ENCODE measurements around the gene VAT1L. TPM values are rescaled to one million over a fixed set of nuclear protein-coding genes. Genes with fewer than 3 reads are reported as not detected.

Gene VAT1L
- polyA plus RNA-seq, 1 of the 3 experiments (the other 2 are of a cell fraction): 52.5 TPM

- H3K36me3 ChIP-seq (replicated peaks in 1 of 2; ENCODE audit: control insufficient read depth in 1 of 2, insufficient read depth in 2 of 2, low read length in 1 of 2): peaks cover 0 to 2% of the 10 kb centered on the region in 2 experiments
- peak; percentile 22 for DNase-seq
- no peak overlapping the region for H2AFZ ChIP-seq (ENCODE audit: low read depth)
- ChIA-PET CTCF (interaction anchor here (0.9 to 4.0 kb wide), 5 partner anchors 12 to 277 kb away, joined by 3 to 17 read pairs (median 4); no protein-coding TSS in a partner anchor), POLR2A (no interaction called here)
- no peak overlapping the region for H3K27ac ChIP-seq (ENCODE audit: low read depth in 2 of 2, low read length in 1 of 2)
- no peak overlapping the region for H3K4me2 ChIP-seq
- no peaks in the 10 kb centered on the region for H3K79me2 ChIP-seq (ENCODE audit: insufficient read depth)
- no peak for TF ChIP-seq MEF2A (IDR thresholded peaks at IDR 0.05; ENCODE audit: borderline replicate concordance, low read depth)
- TF ChIP-seq YY1 (IDR thresholded peaks at IDR 0.05; ENCODE audit: low read depth): no peak
- TF ChIP-seq FOXM1 (IDR thresholded peaks at IDR 0.05; ENCODE audit: low read depth): no peak
- no peak for TF ChIP-seq MAX (IDR thresholded peaks at IDR 0.05; ENCODE audit: low read depth)
- TF ChIP-seq TEAD4 (IDR thresholded peaks at IDR 0.05; ENCODE audit: borderline replicate concordance, insufficient read depth): no peak
- TF ChIP-seq MXI1 (IDR thresholded peaks at IDR 0.05; ENCODE audit: low read depth, low read length): no peak
- TF ChIP-seq CTCF (IDR thresholded peaks at IDR 0.05): peak; percentile 38
- TF ChIP-seq SMC3 (IDR thresholded peaks at IDR 0.05; ENCODE audit: low read depth, low read length): peak; percentile 11; the same call in 1 of the 2 replicates
- TF ChIP-seq RAD21 (IDR thresholded peaks at IDR 0.05; ENCODE audit: low read length): peak; percentile 27
- no peak for TF ChIP-seq EZH2phosphoT487 (IDR thresholded peaks at IDR 0.05; ENCODE audit: borderline replicate concordance, low read depth)
- no peak for TF ChIP-seq POLR2AphosphoS5 (IDR thresholded peaks at IDR 0.05; ENCODE audit: low read depth, low read length)
- no peaks in the 10 kb centered on the region for H3K9me2 ChIP-seq
- H3K4me1 ChIP-seq (ENCODE audit: control insufficient read depth in 1 of 2, insufficient read depth in 2 of 2, low read depth in 1 of 2, low read length in 1 of 2): peaks cover 0 to 3% of the 10 kb centered on the region in 2 experiments; a peak in 1 of 4 replicates
- no peaks in the 10 kb centered on the region for H3K9me3 ChIP-seq
- H4K20me1 ChIP-seq (ENCODE audit: insufficient read depth): no peaks in the 10 kb centered on the region
- WGBS (ENCODE audit: low lambda C conversion rate): 73% methylated on average over 2 of the region's 2 CpGs
- no peak overlapping the region for H3K9ac ChIP-seq
- H3F3A ChIP-seq (replicated peaks; ENCODE audit: insufficient read depth): no peaks in the 10 kb centered on the region
- H3K27me3 ChIP-seq (ENCODE audit: insufficient read depth): no peaks in the 10 kb centered on the region
- no peak overlapping the region for H3K4me3 ChIP-seq (ENCODE audit: low read depth in 2 of 2, low read length in 1 of 2)
Measured at GRCh38 chr16:77951788-77952187, 163.4 kb downstream of the VAT1L start.

- CTCF ChIA-PET: interaction anchor here (1.8 kb wide), 1 partner anchor 12 kb away, joined by 3 read pairs; no protein-coding TSS in a partner anchor
- Histone ChIP-seq H2AFZ (ENCODE audit: low read depth) (no peak overlapping the region), H3K9me3 (no peaks in the 10 kb centered on the region), H3K79me2 (ENCODE audit: insufficient read depth) (no peaks in the 10 kb centered on the region), H3K4me2 (no peak overlapping the region), H3K27ac (ENCODE audit: low read depth in 2 of 2, low read length in 1 of 2) (no peak overlapping the region), H3K27me3 (ENCODE audit: insufficient read depth) (no peaks in the 10 kb centered on the region), H3F3A (replicated peaks; ENCODE audit: insufficient read depth) (no peaks in the 10 kb centered on the region), H3K9ac (no peak overlapping the region), H4K20me1 (ENCODE audit: insufficient read depth) (no peaks in the 10 kb centered on the region), H3K4me3 (ENCODE audit: low read depth in 2 of 2, low read length in 1 of 2) (no peak overlapping the region), H3K36me3 (replicated peaks in 1 of 2; ENCODE audit: control insufficient read depth in 1 of 2, insufficient read depth in 2 of 2, low read length in 1 of 2) (peaks cover 0 to 2% of the 10 kb centered on the region in 2 experiments), H3K9me2 (no peaks in the 10 kb centered on the region), H3K4me1 (ENCODE audit: control insufficient read depth in 1 of 2, insufficient read depth in 2 of 2, low read depth in 1 of 2, low read length in 1 of 2) (no peaks in the 10 kb centered on the region)
- no peak for DNase-seq
- WGBS (ENCODE audit: low lambda C conversion rate): 76% methylated on average over 5 of the region's 8 CpGs
- POLR2A ChIA-PET: no interaction called here
- TF ChIP-seq NFIC (IDR thresholded peaks at IDR 0.05; ENCODE audit: borderline replicate concordance) (no peak), MAX (IDR thresholded peaks at IDR 0.05; ENCODE audit: low read depth) (no peak), FOXM1 (IDR thresholded peaks at IDR 0.05; ENCODE audit: low read depth) (no peak), RCOR1 (IDR thresholded peaks at IDR 0.05; ENCODE audit: low read length) (no peak), IRF3 (IDR thresholded peaks at IDR 0.05; ENCODE audit: low read depth, low read length) (no peak), RFX5 (IDR thresholded peaks at IDR 0.05; ENCODE audit: low read length) (no peak), REST (IDR thresholded peaks at IDR 0.05; ENCODE audit: low read depth, low read length) (no peak), POLR2AphosphoS5 (IDR thresholded peaks at IDR 0.05; ENCODE audit: low read depth, low read length) (no peak), SIN3A (IDR thresholded peaks at IDR 0.05; ENCODE audit: borderline replicate concordance, low read depth, low read length) (no peak), TEAD4 (IDR thresholded peaks at IDR 0.05; ENCODE audit: borderline replicate concordance, insufficient read depth) (no peak), FOSL2 (IDR thresholded peaks at IDR 0.05; ENCODE audit: borderline replicate concordance, low read depth) (no peak)
Measured at GRCh38 chr16:77955127-77955526, 166.8 kb downstream of the VAT1L start.
